Measurements from ENCODE around the gene SOBP. TPM values are rescaled to one million over a fixed set of nuclear protein-coding genes. Genes with fewer than 3 reads are reported as not detected.

The SOBP gene
- polyA plus RNA-seq, 1 donor (not counting 4 experiments of a cell fraction or from before 2014, with no cell fraction given): not detected

- Histone ChIP-seq H3K36me3 (ENCODE audit: control insufficient read depth in 2 of 2, extremely low read depth in 1 of 2, insufficient read depth in 2 of 2, low read length in 2 of 2) (no peaks in the 10 kb centered on the region), H3K27ac (ENCODE audit: control insufficient read depth, insufficient read depth, low read length) (no peak overlapping the region), H3K4me1 (ENCODE audit: control insufficient read depth, extremely low read depth, insufficient read depth, low read length) (no peaks in the 10 kb centered on the region), H3K9ac (ENCODE audit: control insufficient read depth, extremely low read depth, insufficient read depth, low read length) (no peak overlapping the region), H3K79me2 (ENCODE audit: control insufficient read depth, insufficient read depth, low read length) (no peaks in the 10 kb centered on the region), H3K4me2 (ENCODE audit: control insufficient read depth, extremely low read depth, insufficient read depth, low read depth, low read length) (no peak overlapping the region), H3K4me3 (ENCODE audit: control insufficient read depth in 2 of 3, extremely low read depth in 1 of 3, insufficient read depth in 2 of 3, low read depth in 1 of 3, low read length in 3 of 3) (no peak overlapping the region), H3K27me3 (ENCODE audit: control insufficient read depth, extremely low read depth, insufficient read depth, low read length) (peaks cover 34% of the 10 kb centered on the region), H4K20me1 (ENCODE audit: control insufficient read depth, extremely low read depth, insufficient read depth, low read length) (no peaks in the 10 kb centered on the region), H3K9me3 (ENCODE audit: control insufficient read depth, low read depth, low read length) (no peaks in the 10 kb centered on the region), H3K9me1 (ENCODE audit: control insufficient read depth, extremely low read depth, insufficient read depth, low read length) (no peaks in the 10 kb centered on the region), H2AFZ (ENCODE audit: control insufficient read depth, low read length) (no peak overlapping the region)
- no peak for TF ChIP-seq EZH2 (IDR thresholded peaks at IDR 0.05; ENCODE audit: low read length)
- TF ChIP-seq, protein P1, sequence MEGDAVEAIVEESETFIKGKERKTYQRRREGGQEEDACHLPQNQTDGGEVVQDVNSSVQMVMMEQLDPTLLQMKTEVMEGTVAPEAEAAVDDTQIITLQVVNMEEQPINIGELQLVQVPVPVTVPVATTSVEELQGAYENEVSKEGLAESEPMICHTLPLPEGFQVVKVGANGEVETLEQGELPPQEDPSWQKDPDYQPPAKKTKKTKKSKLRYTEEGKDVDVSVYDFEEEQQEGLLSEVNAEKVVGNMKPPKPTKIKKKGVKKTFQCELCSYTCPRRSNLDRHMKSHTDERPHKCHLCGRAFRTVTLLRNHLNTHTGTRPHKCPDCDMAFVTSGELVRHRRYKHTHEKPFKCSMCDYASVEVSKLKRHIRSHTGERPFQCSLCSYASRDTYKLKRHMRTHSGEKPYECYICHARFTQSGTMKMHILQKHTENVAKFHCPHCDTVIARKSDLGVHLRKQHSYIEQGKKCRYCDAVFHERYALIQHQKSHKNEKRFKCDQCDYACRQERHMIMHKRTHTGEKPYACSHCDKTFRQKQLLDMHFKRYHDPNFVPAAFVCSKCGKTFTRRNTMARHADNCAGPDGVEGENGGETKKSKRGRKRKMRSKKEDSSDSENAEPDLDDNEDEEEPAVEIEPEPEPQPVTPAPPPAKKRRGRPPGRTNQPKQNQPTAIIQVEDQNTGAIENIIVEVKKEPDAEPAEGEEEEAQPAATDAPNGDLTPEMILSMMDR (optimal IDR thresholded peaks at IDR 0.05 in 1 of 3, IDR thresholded peaks at IDR 0.05 in 1 of 3, conservative IDR thresholded peaks at IDR 0.05 in 1 of 3; ENCODE audit: extremely low read depth in 1 of 3, insufficient read depth in 2 of 3, low read length in 3 of 3): no peak
- DNase-seq (ENCODE audit: low read depth, low spot score): no peak
- FAIRE-seq: no peak
- dilution Hi-C loops (cut with MboI; ENCODE audit: extremely low pct_ligation_motif_present, low sequenced_read_pairs): no loop called here
Measured at GRCh38 chr6:107495196-107495643, 5.3 kb downstream of the SOBP start.

DNA sequence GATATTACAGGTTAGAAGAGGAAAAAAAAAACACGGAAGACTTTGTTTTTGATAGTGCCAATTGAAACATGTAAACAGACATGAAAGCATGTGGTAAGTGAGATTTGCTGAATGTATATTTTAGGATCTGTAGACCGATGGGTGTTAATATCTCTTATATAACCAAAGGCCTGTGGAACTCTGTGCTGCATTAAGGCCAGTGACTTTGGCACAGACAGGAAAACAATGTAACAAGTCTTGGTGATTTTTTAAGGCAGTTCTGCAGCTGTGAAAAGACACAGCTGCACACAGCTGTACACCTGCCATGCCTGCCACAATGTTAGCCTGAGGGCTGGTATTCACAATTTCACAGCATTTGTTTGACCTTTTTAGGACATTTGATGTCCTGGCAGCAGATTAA is 6.1 kb downstream of the SOBP start:
- Histone ChIP-seq H3K9ac (ENCODE audit: control insufficient read depth, extremely low read depth, insufficient read depth, low read length) (no peak overlapping the region), H3K27ac (ENCODE audit: control insufficient read depth, insufficient read depth, low read length) (no peak overlapping the region), H3K9me3 (ENCODE audit: control insufficient read depth, low read depth, low read length) (no peaks in the 10 kb centered on the region), H3K4me1 (ENCODE audit: control insufficient read depth, extremely low read depth, insufficient read depth, low read length) (no peaks in the 10 kb centered on the region), H3K4me2 (ENCODE audit: control insufficient read depth, extremely low read depth, insufficient read depth, low read depth, low read length) (no peak overlapping the region), H2AFZ (ENCODE audit: control insufficient read depth, low read length) (no peak overlapping the region), H3K79me2 (ENCODE audit: control insufficient read depth, insufficient read depth, low read length) (no peaks in the 10 kb centered on the region), H3K4me3 (ENCODE audit: control insufficient read depth in 2 of 3, extremely low read depth in 1 of 3, insufficient read depth in 2 of 3, low read depth in 1 of 3, low read length in 3 of 3) (no peak overlapping the region), H4K20me1 (ENCODE audit: control insufficient read depth, extremely low read depth, insufficient read depth, low read length) (no peaks in the 10 kb centered on the region), H3K9me1 (ENCODE audit: control insufficient read depth, extremely low read depth, insufficient read depth, low read length) (no peaks in the 10 kb centered on the region), H3K27me3 (ENCODE audit: control insufficient read depth, extremely low read depth, insufficient read depth, low read length) (peaks cover 27% of the 10 kb centered on the region), H3K36me3 (ENCODE audit: control insufficient read depth in 2 of 2, extremely low read depth in 1 of 2, insufficient read depth in 2 of 2, low read length in 2 of 2) (no peaks in the 10 kb centered on the region)
- dilution Hi-C loops (cut with MboI; ENCODE audit: extremely low pct_ligation_motif_present, low sequenced_read_pairs): no loop called here
- TF ChIP-seq, protein P1 (optimal IDR thresholded peaks at IDR 0.05 in 1 of 3, IDR thresholded peaks at IDR 0.05 in 1 of 3, conservative IDR thresholded peaks at IDR 0.05 in 1 of 3; ENCODE audit: extremely low read depth in 1 of 3, insufficient read depth in 2 of 3, low read length in 3 of 3): no peak
- no peak for TF ChIP-seq EZH2 (IDR thresholded peaks at IDR 0.05; ENCODE audit: low read length)
- no peak for DNase-seq (ENCODE audit: low read depth, low spot score)
- FAIRE-seq: no peak
